ENCODE data around the gene TRMT112.
A peak's percentile ranks its signal among the peaks of the same experiment; 100 is the strongest.

The TRMT112 gene

DNA sequence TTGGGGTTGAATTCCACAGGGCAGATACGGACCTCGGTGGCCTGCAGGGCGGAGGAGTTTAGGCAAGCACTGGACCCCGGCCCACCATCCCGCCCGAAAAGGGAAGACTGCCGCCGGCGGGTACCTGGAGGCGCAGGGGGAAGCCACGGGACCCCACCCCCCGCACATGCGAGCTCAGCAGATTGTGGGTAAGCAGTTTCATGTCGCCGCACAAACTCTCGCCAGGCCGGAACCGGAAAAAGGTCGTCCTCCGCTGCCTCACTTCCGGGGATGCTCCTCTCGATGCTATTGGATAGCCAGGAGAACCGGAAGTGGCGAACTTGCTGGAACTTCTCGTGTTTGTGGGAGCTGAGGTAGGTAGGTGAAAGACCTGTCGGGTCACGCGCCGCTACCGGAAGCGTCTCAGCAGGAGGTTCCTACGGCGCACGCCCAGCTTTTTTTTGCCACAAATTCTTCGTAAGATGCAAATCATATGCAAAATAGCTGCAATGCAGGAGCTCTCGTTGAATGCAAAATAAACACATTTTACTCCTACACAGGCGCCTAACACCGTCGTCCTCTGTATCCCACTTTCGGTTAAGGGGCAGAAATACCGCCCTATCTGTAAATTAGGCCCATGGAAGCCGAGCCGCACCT is at the start of gene TRMT112:
TRMT112 (minus strand) TSS at position 235 of the 636 bp plus-strand sequence; CDS start at position 202, 33 bp downstream.
- DNase-seq: peak; percentile 93

- DNase-seq: no peak
These were observed 49.4 kb upstream of the TRMT112 start for GRCh38 chr11:64366751-64367150.

DNA sequence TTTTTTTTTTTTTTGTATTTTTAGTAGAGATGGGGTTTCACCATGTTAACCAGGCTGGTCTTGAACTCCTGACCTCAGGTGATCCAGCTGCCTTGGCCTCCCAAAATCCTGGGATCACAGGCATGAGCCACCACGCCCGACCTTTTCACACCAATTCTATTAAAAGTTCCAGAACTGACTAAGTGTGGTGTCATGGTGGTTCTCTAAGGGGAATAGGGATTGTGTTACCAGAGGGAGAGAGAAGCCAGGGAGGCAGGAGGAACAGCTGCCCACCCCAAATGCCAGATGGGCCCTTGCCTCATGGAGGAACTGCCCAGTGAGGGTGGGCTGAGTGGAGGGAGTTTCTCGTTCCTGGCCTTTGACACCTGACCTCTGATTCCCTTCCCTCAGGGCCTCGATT is 47.6 kb upstream of the TRMT112 start:
- no peak for DNase-seq

DNA sequence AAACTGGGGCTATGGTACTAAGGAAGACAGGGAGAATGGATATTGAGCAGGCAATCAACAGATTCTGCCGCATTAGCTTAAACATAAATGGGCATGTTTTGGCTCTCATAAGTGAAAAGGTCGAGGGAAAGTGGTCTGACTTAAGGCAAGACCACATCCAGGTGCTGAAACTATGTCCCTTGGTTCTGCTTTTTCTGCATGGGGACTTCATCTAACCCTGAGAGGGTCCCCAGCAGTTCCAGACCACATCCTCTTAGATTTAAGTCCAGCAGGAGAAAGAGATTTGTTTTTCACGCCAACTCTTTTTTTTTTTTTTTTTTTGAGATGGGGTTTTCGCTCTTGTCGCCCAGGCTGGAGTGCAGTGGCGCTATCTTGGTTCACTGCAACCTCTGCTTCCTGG is 47.1 kb upstream of the TRMT112 start:
- no peak for DNase-seq

DNA sequence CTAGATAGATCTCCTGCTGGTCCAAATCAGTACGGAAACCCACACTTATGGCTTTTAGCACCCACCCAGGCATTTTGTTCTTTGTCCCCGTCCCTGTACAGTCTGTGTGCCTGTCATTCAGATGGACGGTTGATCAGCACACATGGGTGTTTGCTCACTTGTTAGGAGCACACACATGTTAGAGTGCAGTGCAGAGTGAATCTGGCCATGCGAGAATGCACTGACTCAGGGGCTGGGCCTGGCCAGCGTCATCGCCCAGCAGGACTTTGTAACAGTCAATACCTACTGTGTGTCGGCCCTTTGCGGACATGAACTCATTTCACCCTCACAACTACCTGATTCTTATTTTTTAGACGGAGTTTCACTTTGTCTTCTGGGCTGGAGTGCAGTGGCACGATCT is 45.0 kb upstream of the TRMT112 start:
- DNase-seq: no peak

DNA sequence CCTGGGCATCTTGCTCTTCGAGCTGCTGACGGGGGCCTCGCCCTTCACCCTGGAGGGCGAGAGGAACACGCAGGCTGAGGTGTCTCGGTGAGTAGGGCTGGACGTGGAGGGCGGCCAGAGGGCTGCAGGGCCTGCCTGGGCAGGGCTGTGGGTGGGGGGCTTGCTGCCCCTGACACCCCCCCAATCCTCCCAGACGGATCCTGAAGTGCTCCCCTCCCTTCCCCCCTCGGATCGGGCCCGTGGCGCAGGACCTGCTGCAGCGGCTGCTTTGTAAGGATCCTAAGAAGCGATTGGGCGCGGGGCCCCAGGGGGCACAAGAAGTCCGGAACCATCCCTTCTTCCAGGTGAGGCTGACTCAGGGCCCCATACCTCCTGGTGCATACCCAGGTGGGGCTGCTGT is 44.3 kb upstream of the TRMT112 start:
- no peak for DNase-seq

GRCh38 chr11:64360448-64360921 is 43.1 kb upstream of the TRMT112 start:
- no peak for DNase-seq

DNA sequence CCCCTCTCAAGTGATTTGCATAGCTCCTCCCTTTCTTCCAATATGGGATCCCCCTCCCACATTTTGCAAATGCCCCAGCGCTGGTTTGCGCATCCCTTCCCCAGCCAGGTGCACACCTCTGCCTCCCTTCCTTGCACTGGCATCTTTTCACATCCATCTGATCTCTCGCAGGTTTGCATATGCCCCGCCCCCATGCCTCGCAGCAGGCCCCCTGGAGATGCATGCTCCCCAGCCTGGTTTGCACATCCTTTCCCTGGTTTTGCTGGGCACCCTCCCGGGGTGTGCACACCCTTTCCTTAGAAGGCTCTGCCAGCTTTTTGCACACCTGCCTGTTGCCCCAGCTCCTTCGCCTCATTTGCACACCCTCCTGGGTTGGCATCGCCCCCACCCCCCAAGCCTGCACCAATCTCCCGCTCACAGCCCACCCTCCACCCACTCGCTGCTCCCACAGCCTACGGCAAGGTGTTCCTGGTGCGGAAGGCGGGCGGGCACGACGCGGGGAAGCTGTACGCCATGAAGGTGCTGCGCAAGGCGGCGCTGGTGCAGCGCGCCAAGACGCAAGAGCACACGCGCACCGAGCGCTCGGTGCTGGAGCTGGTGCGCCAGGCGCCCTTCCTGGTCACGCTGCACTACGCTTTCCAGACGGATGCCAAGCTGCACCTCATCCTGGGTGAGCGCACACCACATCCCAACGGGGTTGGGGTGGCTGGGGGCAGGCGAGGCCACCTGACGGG is 42.5 kb upstream of the TRMT112 start:
- DNase-seq: no peak

DNA sequence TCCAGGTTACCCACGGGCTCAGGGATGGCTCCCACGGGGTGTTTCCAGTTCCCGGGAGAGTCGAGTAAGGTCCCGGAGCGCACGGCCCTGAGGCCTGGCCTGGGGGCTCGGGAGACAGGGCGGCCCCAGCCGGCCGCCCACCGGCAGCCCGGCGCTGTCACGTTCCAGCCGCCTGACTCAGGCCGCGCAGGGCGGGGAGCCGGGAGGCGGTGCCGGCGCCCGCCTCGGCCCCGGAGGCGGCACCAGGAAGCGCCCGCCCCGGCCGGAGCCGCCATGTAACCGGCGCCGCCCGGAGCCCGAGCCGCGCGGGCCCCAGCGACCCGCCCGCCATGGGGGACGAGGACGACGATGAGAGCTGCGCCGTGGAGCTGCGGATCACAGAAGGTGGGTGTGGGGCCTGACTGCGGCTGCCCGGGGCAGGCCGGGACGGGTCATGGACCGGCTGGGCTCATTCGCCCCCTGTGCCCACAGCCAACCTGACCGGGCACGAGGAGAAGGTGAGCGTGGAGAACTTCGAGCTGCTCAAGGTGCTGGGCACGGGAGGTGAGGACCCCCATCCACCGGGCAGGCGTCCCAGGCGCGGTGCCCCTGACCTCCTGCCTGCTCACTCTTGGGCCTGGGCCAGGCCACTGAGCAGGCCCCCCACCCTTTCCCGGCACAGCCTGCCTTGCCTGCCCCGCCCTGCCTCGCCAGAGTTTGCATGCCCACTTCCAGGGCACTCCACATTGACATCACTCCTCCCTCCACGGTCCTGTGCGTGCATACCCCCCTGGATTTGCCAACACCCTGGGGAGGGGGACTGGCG is 41.8 kb upstream of the TRMT112 start, which contains the start of gene RPS6KA4:
RPS6KA4 (plus strand) TSS at position 256 of the 805 bp plus-strand sequence; CDS start at position 330, 74 bp downstream.
- DNase-seq: no peak

DNA sequence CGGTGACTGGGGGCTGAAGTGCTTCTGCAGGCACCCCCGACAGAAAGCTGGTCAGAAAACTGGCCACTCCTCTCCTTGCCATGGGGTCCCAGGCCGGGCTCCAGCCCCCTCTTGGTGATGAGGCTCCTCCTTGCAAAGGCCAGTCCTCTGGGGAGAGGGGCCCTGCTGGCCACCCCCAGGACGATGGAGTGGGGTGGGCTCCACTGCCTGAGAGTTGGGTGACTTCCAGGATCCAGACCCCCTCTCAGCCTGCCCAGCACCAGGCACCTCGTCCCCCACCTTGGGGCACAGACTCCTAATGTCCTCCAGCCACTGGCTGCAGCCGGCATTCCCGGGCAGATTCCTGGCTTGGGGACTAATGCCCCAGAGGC is 41.2 kb upstream of the TRMT112 start:
- no peak for DNase-seq

- no peak for DNase-seq
These were observed 40.7 kb upstream of the TRMT112 start for GRCh38 chr11:64357904-64358535.

GRCh38 chr11:64357446-64357845 is 40.1 kb upstream of the TRMT112 start:
- no peak for DNase-seq

- no peak for DNase-seq
These were observed 39.4 kb upstream of the TRMT112 start for GRCh38 chr11:64356498-64357411.

GRCh38 chr11:64355078-64355940 is 38.0 kb upstream of the TRMT112 start:
- DNase-seq: no peak

GRCh38 chr11:64353715-64354506 is 36.6 kb upstream of the TRMT112 start:
- DNase-seq: no peak

DNA sequence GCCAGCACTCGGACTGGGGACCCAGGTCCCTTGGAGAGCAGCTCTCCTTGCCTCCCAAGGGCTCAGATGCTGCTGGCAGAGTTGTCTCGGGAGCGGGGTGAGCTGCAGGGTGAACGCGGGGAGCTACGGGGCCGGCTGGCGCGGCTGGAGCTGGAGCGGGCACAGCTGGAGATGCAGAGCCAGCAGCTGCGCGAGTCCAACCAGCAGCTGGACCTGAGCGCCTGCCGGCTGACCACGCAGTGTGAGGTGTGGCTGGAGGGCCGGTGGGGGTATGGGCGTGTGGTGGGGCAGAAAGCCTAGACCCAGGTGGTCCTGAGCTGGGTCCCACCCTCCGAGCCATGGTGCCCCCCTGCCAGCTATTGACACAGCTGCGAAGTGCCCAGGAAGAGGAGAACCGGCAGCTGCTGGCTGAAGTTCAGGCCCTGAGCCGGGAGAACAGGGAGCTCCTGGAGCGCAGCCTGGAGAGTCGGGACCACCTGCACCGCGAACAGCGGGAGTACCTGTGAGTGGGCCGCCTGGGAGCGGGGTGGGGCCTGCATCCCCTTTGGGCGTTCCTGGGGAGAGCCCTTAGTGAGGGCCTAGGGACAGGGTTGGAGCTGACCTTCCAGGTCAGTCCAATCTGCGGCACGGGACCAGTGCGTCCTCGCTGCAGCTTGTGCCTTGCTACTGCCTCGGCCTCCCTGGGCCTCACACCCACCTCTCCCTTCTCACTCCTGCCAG is 35.8 kb upstream of the TRMT112 start:
- DNase-seq: no peak

- no peak for DNase-seq
These were observed 35.0 kb upstream of the TRMT112 start for GRCh38 chr11:64352099-64352994.

DNA sequence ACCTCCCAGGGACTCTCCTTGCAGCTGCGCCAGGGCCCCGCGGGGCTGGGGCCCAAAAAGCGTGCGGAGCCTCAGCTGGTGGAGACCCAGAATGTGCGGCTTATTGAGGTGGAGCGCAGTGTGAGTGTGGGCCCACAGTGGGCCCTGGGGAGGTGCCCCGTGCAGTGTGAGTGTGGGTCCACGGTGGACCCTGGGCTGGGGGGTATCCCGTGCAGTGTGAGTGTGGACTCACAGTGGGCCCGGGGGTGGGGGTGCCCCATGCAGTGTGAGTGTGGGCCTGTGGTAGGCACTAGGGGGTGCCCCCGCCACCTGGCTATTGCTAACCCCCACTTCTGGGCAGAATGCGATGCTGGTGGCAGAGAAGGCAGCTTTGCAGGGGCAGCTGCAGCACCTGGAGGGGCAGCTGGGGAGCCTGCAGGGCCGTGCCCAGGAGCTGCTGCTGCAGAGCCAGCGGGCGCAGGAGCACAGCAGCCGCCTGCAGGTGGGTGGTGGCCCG is 33.8 kb upstream of the TRMT112 start:
- DNase-seq: no peak

All from activated CD4-positive, alpha-beta T cell treated with anti-CD3 and anti-CD28 coated beads for 1 hour (primary cell).